Left ventricle myocardium inferior (tissue), 1 donor: ENCODE measurements around the gene PTPRJ. TPM values are rescaled to one million over a fixed set of nuclear protein-coding genes. Genes with fewer than 3 reads are reported as not detected.
A peak's percentile ranks its signal among the peaks of the same experiment; 100 is the strongest.

Source experiments
- DNase-seq: peaks from one replicate; pipeline ENCODE4 v3.0.0-alpha.2; 2020
- H3K27ac ChIP-seq: fragments of 200-600 bp; replicated peaks from 2 replicates; pipeline ENCODE4 v1.8.0; 2021
- H3K27me3 ChIP-seq: fragments of 200-600 bp; 2 replicates; pipeline ENCODE4 v1.8.0; 2021; ENCODE audit warnings: low read depth
- H3K36me3 ChIP-seq: fragments of 200-600 bp; 2 replicates; pipeline ENCODE4 v1.8.0; 2021
- H3K4me1 ChIP-seq: fragments of 200-600 bp; 2 replicates; pipeline ENCODE4 v1.8.0; 2021
- H3K4me3 ChIP-seq: fragments of 200-600 bp; 2 replicates; pipeline ENCODE4 v1.8.0; 2021; ENCODE audit warnings: mild to moderate bottlenecking, moderate library complexity
- H3K9me3 ChIP-seq: fragments of 200-600 bp; replicated peaks from 2 replicates; pipeline ENCODE4 v1.8.0; 2021
- CTCF ChIP-seq: fragments of 200-600 bp; IDR thresholded peaks from 2 replicates; pipeline ENCODE4 v1.8.0; 2021; ENCODE audit warnings: antibody characterized with exemption, mild to moderate bottlenecking, borderline replicate concordance
- intact Hi-C: fragments of 100-400 bp; cut with micrococcal nuclease; formaldehyde crosslinking; loops from one replicate; pipeline ENCODE4 v1.11.0; 2022
- total RNA-seq: library from RNA; stranded (reverse); fragmentation: NEBNext Ultra II Directional; extraction: Animal tissue kit (Norgen Biotek cat#: 25700); gene quantifications from one replicate; pipeline ENCODE4 v1.2.1, GENCODE V29; 2021
- donor health status: DM: no; HTN: yes; CAD: no; lungs with severe emphysema.

PTPRJ gene
- total RNA-seq, 1 donor from 2014 or later = 6.8 TPM

DNA sequence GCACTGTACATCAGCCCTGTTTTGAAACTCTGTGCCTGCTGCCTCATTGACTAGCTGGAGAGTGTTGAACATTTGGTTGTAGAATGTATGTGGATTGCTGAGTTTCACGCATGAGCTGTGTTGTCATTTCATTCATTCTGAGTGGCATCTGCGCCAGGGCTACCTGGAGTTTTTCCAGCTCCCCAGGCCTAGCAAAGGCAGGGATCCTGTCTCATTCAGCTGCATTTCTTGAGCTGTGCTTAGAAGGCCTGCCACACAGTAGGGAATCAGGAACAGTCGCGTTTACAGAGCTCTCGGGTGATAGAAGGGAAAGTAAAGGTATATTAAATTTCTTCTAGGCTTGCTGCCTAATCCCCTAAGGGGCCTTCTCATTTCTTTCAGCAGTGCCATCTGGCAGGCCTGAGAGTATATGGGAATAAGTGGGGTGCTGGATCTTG lies 44.3 kb downstream of the PTPRJ start:
- intact Hi-C loops = no loop called here
- no peak overlapping the region for H3K27ac ChIP-seq
- no peaks in the 10 kb centered on the region for H3K9me3 ChIP-seq
- H3K4me1 ChIP-seq = peaks cover 5% of the 10 kb centered on the region
- no peak for DNase-seq
- H3K27me3 ChIP-seq = no peaks in the 10 kb centered on the region
- H3K4me3 ChIP-seq = no peak overlapping the region
- TF ChIP-seq CTCF = no peak
- H3K36me3 ChIP-seq = no peaks in the 10 kb centered on the region

DNA sequence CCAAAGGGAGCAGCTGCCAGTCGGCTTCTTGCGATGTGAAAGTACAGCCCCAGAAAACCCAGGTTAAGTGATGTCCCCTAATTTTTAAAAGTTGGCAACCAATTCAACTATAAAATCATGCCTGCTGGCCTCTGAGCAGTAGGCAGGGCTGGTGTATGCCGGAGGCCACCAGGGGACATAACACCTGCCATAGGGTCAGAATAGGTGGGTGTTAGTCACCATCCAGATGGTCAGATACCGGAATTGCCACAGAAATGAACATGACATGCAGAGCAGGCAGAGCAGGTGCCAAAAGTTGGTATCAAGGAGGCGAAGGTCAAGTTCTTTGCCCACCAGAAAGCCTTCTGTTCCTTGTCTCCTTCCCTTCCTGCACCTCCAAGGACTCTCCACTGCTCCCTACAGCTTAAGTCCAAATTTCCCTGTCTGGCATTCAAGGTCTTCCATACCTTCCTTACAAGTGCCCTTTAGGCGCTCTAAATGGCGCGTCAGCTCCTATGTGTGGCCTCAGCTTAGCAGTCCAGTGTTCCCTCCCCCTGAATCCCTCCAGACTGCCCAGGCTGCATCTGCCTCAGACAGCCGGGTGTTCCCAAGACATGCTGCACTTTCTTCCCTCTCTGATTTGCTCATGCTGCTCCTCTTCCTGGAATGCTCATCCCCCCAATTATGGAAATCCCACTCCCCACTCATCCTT lies 45.1 kb downstream of the PTPRJ start:
- Histone ChIP-seq H3K4me1 (peaks cover 9% of the 10 kb centered on the region), H3K9me3 (no peaks in the 10 kb centered on the region), H3K27me3 (no peaks in the 10 kb centered on the region), H3K36me3 (no peaks in the 10 kb centered on the region), H3K4me3 (no peak overlapping the region), H3K27ac (no peak overlapping the region)
- intact Hi-C loops = no loop called here
- no peak for DNase-seq
- no peak for TF ChIP-seq CTCF

- Histone ChIP-seq H3K27ac (no peak overlapping the region), H3K36me3 (no peaks in the 10 kb centered on the region), H3K9me3 (no peaks in the 10 kb centered on the region), H3K27me3 (no peaks in the 10 kb centered on the region), H3K4me1 (peaks cover 11% of the 10 kb centered on the region), H3K4me3 (no peak overlapping the region)
- no peak for TF ChIP-seq CTCF
- DNase-seq = no peak
- intact Hi-C loops = no loop called here
Observed at GRCh38 chr11:48025984-48026340, 45.6 kb downstream of the PTPRJ start.

- no peak for TF ChIP-seq CTCF
- no peak for DNase-seq
- intact Hi-C loops = no loop called here
- no peaks in the 10 kb centered on the region for H3K9me3 ChIP-seq
- no peaks in the 10 kb centered on the region for H3K36me3 ChIP-seq
- peak overlapping the region; percentile 30 for H3K27ac ChIP-seq
- H3K4me3 ChIP-seq = no peak overlapping the region
- H3K4me1 ChIP-seq = peaks cover 19% of the 10 kb centered on the region
- no peaks in the 10 kb centered on the region for H3K27me3 ChIP-seq
Observed at GRCh38 chr11:48028914-48029680, 48.7 kb downstream of the PTPRJ start.

- no peak for DNase-seq
- H3K36me3 ChIP-seq = no peaks in the 10 kb centered on the region
- H3K27ac ChIP-seq = no peak overlapping the region
- peaks cover 24% of the 10 kb centered on the region for H3K4me1 ChIP-seq
- no peaks in the 10 kb centered on the region for H3K9me3 ChIP-seq
- intact Hi-C loops = no loop called here
- no peak overlapping the region for H3K4me3 ChIP-seq
- no peaks in the 10 kb centered on the region for H3K27me3 ChIP-seq
- no peak for TF ChIP-seq CTCF
Observed at GRCh38 chr11:48029681-48030290, 49.4 kb downstream of the PTPRJ start.
